ENCODE measurements around the gene ROPN1.
A peak's percentile ranks its signal among the peaks of the same experiment; 100 is the strongest.
"Not testable (repeated sequence)": the region's sequence is repeated elsewhere in the genome, so short reads cannot be mapped to it uniquely, and the experiment has no call there.

ROPN1 gene

DNA sequence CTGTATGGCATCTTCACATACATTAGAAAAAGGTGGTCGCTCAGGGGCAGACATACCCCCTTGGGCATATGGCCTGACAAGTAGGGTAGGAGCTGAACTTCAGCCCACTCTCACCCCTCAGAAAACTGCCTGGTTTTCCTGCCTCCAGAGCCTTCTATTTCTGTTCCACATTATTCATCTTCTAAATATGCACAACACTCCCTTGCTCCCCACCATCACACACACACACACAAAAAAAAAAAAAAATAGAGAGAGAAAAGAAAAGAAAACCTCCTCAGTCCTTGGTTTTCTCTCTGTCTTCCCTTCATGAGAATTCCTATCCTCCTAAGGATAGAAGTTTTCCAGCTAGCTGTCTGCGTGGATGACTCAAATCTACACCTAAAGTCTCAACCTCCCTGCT, 5.6 kb upstream of the ROPN1 start:
- DNase-seq (ENCODE audit: low read depth in 2 of 2): no peak

DNA sequence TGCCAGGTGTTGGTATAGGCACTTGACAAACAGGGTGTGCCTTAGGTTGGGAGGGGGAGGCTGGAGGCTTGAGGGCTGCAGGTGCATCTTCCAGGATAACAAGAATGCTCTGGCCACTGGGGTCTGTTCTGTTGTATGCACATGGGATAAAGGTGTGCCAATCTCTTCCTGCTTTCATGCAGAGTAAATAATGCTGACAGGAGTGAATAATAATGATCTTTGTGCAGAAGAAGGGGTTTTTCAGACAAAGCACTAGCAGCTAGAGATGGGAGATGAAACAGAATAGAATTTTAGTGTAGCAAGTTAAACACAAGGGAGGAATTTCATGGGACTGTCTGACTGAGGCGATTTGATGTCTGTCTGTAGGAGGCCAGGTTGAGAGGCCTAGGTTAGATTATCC, 1.9 kb upstream of the ROPN1 start:
- no peak for DNase-seq (ENCODE audit: low read depth in 2 of 2)

DNA sequence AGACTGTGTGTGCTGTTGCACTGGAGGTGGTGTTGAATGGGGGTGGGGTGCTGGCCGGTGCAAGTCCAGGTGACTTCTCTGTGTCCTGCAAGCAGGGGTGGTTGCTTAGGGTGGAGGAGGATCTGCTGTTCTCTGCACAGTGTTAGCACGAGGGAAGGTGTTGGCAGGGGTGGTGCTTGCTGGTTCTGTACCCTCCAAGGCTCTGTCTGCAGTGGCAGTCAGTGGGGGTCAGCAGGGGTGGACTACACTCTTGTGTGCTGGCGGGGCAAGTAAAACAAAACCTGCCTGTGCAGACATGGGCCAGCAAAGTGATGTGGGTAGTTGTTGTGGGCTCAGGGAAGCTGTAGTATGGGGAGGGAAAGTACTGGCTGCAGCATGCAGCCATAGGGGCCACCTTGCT, 5.5 kb downstream of the ROPN1 start:
- no peak for DNase-seq (ENCODE audit: low read depth in 2 of 2)

DNA sequence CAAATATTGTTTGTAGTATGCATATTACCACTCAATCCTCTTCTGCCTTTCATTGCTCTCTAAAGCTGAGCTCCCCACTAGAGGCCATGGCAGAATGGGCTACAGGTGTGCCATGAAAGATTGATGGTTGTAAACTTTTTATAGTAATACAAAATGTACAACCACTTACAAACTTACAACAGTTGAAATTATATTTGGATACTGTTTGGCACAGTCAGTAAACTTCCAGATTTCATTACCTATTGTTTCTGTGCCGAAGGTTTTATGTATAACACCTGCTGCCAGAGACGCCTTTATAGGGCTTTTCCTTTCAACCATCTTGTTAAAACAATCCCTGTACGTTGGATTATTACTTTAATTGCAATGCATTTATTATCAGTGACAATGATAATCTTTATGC, 7.0 kb downstream of the ROPN1 start:
- no peak for DNase-seq (ENCODE audit: low read depth in 2 of 2)

DNA sequence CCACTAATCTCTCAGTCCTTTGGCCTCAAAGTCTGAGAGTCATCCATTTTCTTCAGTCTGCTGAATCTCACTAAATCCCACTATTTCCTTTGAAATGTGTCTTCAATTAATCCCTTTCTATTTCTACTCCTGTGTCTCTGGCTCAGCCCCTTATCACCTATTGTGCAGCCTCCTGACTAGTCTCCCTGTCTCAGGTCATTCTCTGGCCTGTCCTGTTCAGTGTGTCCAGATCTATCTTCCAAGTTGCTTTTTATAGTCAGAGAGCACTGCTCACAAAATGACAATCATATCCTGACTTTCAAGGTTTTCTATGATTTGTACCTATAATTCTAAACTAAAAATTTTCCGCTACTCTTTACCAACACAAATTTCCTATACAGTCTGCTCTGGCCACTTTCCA, 7.6 kb downstream of the ROPN1 start:
- DNase-seq (ENCODE audit: low read depth in 2 of 2): no peak

DNA sequence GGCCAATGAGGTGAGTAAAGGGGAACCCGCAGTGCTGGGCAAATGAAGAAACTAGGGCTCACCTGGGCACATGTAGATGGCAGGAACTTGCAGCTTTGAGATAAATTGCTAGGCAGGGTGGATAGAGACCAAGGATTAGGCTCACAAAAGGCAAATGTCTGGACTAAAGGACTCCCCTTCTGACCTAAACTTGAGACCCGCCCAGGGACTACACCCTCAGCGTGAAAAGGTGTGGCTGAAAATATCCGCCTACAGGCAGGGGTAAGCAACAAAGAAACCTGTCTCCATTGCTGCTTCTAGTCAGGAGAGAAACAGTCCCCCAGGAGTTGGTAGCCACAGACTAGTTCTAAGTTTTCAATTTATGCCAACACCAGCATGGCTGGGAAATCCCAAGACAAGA, 10.6 kb downstream of the ROPN1 start:
- DNase-seq (ENCODE audit: low read depth in 2 of 2): not testable (repeated sequence)

DNA sequence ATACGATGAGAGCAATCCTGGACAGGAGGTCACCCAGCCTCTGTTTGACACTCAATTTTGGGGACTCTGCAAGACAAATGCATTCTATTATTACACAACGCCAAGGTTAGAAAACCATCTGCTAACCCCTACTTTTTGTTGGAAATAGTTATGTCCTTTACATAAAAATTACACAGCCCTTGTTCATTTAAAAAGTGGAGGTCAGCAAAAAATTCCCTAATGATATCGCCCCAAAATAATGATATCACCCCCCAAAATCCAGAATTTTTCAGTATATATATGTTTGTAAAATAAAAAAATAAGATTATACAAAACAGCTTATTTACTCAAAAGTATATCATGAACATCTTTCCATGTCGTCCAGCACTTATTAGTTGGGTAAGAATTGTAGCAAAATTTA, 11.4 kb downstream of the ROPN1 start:
- DNase-seq (ENCODE audit: low read depth in 2 of 2): no peak

DNA sequence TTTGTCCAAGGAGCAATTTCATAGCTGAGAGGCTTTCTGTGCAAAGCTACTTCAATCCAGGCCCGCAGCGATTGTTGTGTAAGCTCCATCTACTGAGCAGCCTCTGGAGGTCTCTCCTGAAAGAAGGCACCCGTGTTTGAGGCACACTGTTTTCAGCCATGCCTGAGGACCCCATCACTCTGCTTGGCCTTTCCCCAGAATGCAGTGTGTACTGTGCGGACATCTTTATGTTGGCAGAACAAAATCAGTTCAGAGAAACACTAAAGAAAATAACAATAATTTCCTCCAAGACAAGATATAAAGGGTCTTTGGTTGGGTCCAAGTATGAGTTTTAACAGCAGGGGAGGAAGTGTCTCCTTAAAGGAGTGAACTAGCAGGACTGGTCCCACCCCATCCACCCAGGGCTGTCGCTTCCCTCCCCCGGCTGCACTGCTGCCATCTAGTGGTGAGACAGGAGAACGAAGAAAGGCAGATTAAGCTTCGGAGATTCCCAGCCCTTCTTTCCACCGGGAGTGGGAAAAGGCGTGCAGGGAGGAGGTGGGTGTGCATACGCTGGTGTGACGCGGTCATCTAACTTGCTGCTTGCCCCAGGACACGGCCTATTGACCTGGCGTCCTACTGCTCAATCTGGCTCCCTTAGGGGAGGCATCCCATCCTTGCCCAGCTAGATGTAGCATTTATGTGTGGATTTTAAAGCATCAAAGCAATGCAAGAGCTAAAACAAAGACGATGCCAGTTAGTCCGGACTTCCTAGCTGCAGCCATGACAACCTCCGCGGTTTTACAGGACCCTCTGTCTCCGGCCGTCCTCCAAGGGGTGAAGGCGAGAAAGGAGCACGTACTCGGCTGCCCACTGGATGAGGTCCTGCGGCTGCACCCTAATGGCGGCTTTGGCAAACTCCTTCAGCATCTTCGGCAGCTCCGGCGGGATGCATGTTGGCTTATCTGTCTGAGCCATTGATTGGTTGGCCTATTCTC, 12.1 kb downstream of the ROPN1 start:
- not testable (repeated sequence) for DNase-seq (ENCODE audit: low read depth in 2 of 2)

DNA sequence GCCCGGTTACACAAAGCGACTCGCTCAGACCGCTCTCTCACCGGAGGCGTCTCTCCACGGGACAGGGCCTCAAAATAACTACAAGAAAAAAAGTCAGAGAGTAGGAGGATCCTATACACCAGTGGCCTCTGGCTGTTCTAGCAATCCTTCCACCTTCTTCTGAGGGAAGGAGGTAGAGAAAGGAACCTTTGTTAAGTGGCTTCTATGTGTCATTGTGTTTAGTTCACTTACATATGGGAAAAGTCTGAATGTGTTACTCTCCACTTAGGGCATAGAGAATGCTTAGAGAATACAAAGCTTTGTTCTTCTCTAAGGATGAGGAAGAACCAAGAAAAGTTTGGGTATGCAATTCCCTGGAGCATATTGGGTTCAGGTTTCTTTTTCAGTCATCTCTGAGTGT, 15.0 kb downstream of the ROPN1 start:
- not testable (repeated sequence) for DNase-seq (ENCODE audit: low read depth in 2 of 2)

DNA sequence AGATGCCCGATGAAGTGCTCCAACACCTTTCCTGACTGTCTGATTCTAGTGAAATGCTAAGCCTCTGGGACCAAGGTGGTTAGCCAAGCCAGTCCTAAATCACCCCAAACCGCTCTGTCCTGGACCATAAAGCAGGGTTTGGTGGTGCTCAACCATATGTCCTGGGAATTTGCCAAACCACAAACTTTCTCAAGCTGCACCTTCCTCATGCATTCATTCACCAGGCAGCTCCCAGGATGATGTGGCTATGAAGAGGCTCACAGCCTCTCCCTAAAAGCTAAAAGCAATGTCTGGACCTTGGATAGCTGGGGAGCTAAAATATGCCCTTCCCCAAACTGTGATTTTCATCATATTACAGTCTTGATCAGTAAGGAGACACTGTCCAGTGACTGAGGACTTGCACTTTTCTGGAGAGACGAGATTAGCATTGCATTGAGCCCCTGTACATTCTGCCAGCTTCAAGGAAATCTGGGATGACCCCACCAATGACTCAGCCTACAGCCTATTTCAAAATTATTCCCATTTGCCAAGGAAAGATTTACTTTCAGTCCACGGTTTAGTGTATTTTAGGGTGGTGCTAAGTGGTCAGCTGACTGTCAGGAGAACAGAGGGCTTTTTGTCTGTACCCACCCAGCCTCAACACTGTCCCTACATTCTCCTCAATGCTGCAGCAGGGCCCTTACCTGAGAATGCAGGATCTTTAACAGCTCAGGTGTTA, 15.6 kb downstream of the ROPN1 start:
- DNase-seq (ENCODE audit: low read depth in 2 of 2): peak in 1 of 2 experiments; percentile 20

DNA sequence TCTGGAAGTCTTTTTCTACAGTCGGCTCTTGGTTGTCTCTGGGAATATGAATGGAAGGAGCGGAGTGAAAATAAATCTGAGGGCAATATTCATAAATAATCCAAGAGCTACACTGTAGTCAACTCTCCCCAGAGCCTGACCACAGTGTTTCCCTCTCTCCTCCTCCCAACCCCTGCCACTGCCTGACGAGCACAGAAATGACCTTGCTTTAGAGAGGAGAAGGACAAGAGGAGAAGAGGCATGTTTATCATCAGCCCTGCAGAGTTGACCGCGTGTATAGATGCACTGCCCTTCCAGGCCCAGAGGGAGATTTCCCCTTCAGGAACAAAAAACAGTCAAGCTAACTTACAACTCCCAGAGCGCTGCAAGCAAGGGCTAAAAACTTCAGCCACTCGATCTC, 16.9 kb downstream of the ROPN1 start:
- DNase-seq (ENCODE audit: low read depth in 2 of 2): not testable (repeated sequence)

DNA sequence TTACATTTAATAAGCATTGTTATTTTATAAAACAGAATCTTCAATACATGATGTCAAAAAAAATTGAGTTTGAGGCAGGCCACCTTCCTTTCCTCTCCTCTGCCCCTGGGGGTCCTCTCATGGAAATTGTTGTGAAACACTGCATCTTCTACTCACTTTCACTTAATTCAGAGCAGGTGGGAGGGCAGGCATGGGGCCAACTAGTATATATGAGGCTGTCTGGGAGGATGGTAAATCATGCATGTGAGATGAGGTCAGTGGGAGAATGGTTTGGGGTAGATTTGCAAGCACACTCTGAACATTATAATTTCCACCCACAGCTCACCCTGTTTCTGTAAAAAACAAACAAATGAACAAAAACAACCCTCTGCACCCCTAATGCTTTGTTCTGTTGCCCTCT, 20.5 kb downstream of the ROPN1 start:
- peak; percentile 50 to 56 for DNase-seq (ENCODE audit: low read depth in 2 of 2)

DNA sequence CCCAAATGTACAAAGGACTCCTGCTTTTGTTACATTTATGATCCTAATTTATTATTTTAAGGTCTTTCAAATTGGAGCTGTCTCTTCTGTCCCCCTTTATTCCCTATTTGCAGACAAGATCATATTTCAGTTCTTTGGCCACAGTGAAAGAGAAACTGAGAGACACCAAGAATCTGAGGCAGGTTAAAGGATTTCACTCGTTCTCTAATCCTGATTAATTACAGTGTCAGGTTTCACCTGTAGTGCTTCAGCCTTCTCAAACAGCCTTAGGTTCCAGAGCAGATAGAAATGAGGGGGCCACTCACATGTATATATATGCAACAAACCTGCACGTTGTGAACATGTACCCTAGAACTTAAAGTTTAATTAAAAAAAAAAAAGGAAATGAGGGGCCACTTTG, 24.7 kb downstream of the ROPN1 start:
- not testable (repeated sequence) for DNase-seq (ENCODE audit: low read depth in 2 of 2)

DNA sequence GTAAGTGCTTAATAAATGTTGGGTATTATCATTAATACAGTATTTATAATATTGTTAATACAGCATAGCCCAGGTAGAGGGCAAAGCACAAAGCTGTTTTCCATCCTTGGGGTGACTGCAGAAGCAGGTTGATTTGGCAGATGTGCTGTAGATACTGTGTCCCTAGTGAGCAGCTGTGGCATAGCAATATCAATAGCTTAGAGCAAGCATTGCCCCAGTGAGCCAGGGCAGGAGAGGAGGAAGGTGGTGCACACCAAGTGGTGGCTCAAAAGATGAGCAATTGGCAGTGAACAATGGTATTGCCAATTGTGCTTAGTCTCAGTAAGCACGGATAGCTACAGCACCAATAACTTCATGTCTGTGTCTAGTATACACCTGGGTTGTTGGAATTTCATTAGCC, 25.1 kb downstream of the ROPN1 start:
- not testable (repeated sequence) for DNase-seq (ENCODE audit: low read depth in 2 of 2)

DNA sequence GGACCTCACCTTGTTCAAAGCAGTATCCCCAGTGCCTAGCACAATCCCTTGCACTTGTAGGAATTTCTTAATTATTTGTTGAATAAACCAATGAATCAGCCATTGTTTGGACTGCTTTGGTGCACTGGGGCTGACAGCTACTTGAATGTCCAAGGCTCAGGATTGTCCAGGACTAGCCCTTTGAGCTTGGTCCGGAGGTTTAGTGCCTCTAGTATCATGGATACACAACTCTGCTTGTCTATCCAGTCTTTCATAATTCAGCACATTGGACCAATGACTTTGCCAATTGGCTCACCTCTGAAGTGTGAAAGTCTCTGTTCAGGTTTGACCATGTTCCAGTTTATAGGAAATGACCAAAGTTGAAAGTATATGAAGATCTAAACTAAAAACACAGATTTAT, 27.1 kb downstream of the ROPN1 start:
- DNase-seq (ENCODE audit: low read depth in 2 of 2): not testable (repeated sequence)

DNA sequence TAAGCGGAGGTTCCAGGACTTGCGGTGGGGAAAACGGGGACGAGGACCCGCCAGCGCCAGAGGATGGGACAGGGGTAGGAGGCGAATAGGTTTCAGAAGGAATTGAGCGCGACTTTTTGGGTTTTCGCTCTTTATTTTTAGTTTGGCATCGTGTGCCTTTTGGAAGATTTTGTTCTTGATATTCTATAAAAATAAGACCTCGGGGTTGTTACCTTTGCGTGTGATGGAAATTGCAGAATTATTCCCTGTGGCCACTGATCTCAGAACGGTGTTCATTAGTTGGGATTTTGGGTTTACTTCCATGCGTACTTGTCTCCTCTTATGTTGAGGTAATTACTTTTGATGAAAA, 30.4 kb downstream of the ROPN1 start:
- no peak for DNase-seq (ENCODE audit: low read depth in 2 of 2)

DNA sequence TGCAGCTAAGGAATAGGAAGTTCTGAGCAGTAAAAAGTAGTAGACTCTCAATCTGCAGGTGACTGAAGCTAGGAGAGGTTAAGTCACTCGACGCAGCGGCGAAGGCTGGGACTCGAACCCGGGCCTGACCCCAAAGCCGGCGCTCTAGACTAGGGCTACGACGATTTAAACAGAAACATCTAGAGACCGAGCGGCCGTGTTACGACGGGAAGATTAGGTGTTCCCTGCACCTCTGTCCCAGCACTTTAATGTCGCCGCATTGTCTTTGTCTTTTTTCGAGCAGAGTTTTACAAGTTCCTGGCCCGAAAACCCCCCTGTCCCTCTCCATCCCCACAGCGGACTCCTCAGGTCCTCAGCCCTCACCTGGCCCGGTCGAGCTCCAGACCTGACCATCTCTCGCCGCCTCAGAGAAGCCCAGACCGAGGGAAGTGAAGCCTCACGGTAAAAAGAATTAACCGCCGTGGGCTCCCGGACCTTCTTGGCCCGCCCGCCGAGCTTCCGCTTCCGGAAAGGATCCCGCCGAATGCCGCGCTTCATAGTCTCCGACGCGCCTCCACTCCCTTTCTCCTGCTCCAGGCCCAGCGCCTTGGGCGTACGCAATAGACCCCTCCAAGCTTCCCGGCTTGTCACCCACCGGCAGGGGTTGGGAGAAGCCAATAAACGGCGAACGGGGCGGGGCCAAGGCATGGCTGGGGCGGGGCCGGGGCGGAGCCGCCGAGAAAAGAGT, 31.0 kb downstream of the ROPN1 start, which contains the start of gene CCDC14:
TSS of gene CCDC14 (minus strand) at position 449 of the 727 bp plus-strand sequence. CDS start at position 393, 56 bp downstream.
- DNase-seq (ENCODE audit: low read depth in 2 of 2): peak; percentile 88 to 92

DNA sequence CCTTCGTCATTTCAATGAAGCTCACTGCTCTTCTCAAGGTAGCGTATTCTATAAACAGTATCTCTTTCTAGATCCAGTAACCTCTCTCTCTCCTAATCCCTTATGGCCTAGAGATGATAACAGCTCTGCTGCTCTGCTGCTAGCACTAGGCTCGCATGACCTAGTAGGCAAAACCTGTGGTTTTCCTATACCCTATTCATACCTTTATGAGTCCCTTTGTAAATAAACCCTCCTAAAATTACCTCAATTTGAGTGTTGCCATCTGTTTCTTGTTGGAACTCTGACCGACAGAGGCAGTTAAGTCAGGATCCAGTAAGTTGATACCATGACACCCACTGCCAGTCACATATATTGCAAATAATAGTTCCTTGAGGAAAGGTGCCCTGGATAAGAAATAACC, 38.2 kb downstream of the ROPN1 start:
- no peak for DNase-seq (ENCODE audit: low read depth in 2 of 2)

DNA sequence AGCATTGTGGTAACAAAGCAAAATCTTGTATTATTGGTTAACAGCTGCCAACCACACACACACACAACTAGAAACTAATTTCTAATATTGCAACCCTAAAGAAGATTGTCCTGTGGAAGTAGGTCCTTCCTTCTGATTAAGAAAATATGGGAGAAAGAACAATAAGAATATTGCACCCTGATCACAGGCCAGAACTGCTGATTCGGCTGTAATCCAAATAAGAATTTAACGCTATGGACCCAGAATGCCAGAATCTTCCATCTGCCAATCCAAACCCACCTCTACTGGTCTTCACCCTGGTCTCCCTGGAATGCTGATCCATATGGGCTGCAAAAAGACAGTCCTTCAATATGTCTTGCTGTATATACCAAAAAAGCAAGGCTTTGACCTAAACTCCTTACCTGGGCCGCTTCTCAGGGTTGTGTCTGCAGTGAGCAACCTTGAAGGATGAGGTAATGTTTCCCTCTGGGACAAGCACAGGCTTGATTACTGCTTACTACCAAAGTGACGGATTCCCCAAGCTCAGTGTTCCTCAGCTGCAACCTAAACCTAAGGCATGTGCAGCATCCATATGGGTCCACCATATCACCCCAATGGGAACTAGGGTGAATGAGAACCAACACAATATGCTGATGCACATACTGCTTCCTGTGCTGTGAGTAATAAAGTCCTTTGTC, 38.9 kb downstream of the ROPN1 start:
- DNase-seq (ENCODE audit: low read depth in 2 of 2): no peak

DNA sequence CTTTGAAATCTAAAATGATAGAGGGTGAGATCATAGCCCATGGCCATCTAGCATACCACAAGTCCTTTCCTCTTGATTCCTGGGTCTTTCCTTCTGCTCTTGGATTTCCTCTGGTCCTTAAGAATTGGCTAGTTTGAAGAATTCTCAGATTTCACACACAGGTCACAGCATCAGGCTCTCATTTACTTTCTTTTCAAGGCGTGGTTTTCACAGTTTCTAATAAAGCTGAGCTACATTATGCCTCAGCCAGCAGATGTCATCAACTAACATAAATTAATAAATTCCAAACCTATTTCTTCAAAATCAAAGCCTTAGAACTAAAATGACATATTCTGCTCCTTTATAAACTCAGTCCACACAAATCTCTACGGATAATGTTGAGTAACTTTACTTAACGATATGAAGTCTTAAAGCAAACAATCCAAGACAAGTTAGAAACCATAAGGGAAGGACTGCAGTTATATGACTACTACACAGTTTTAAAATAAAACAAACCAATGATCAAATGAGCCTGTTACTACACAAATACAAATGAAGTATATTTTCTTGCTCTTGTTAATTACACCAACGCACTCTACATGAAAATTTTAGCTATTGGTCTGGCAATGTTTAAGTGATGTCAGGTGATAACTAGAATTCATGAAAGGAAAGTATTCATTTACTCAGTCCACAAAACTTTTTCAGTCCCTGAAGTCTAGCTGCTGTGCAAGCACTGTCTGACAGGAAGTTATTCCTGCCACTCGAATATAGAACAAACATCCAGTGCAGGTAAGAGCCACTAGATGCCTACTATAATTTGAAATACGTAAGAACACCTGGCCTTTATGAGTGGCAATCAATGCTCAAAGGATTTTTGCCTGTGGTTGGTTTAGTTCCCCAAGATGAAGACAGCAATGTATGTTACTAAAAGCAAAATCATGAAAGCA, 40.1 kb downstream of the ROPN1 start:
- no peak for DNase-seq (ENCODE audit: low read depth in 2 of 2)

DNA sequence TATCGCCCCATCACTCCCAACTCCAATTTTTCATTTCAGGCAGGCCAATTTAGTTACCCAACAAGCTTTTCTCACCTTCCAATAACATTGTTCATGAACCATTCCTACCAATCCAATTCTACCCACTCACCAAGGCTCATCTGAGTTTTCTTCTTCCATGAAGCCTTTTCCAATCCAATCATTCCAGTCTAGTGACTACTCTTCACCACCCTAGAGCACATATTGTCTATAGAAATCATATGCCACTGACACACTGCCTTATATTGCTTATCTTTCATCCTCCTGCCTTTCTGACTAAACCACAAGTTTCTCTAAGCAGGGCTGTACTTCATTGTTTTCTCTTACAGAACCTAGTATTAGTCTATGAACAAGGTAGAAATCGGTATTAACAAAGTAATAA, 42.3 kb downstream of the ROPN1 start:
- peak in 1 of 2 experiments; percentile 24 for DNase-seq (ENCODE audit: low read depth in 2 of 2)
